Heart right ventricle (tissue), 16 donors: ENCODE measurements around the gene PKIB. TPM values are rescaled to one million over a fixed set of nuclear protein-coding genes. Genes with fewer than 3 reads are reported as not detected.

Experiments used
- ATAC-seq, 8 donors: fragments of 200-7000 bp; cut with Tn5 transposase; one replicate each; pipeline ENCODE4 v1.9.1; 2020; ENCODE audit warnings: mild to moderate bottlenecking in 8 of 8, moderate library complexity in 8 of 8, moderate number of reproducible peaks in 1 of 8
- DNase-seq, 2 donors: peaks; one replicate each; pipeline ENCODE4 v3.0.0-alpha.2; 2020
- H3K27ac ChIP-seq, 10 donors: fragments of 200-600 bp; sonication (generic) in 2 of 10; one replicate each; pipeline versions ENCODE4 v1.5.0 to v1.8.0; 2020 to 2022; ENCODE audit warnings: mild to moderate bottlenecking in 3 of 10
- H3K27me3 ChIP-seq, 7 donors: fragments of 200-600 bp; one replicate each; pipeline ENCODE4 v1.8.0; 2021 to 2022; ENCODE audit warnings: mild to moderate bottlenecking in 2 of 7
- H3K36me3 ChIP-seq, 9 donors: fragments of 200-600 bp; sonication (generic) in 1 of 9; one replicate each; pipeline versions ENCODE4 v1.5.0 to v1.8.0; 2020 to 2022; ENCODE audit warnings: mild to moderate bottlenecking in 2 of 9
- H3K4me1 ChIP-seq, 9 donors: fragments of 200-600 bp; sonication (generic) in 1 of 9; one replicate each; pipeline versions ENCODE4 v1.5.0 to v1.8.0; 2020 to 2022; ENCODE audit warnings: mild to moderate bottlenecking in 4 of 9
- H3K4me3 ChIP-seq, 10 donors: fragments of 200-600 bp; sonication (generic) in 2 of 10; one replicate each; pipeline versions ENCODE4 v1.5.0 to v1.8.0; 2020 to 2022; ENCODE audit warnings: mild to moderate bottlenecking in 7 of 10, moderate library complexity in 2 of 10
- H3K9me3 ChIP-seq, 11 donors: fragments of 200-600 bp in 10 of 11; sonication (generic) in 2 of 11; one replicate each; pipeline versions ENCODE4 v1.5.0 to v1.8.0; 2013 to 2022; ENCODE audit warnings: mild to moderate bottlenecking in 2 of 11, control low read depth in 1 of 11, moderate library complexity in 1 of 11
- WGBS, 2 donors: extraction: QIAGEN DNeasy Blood & Tissue Kit; methylation state at CpG; one replicate each; pipeline ENCODE4 v1.1.7; 2013; ENCODE audit warnings: inconsistent platforms in 1 of 2; 5-methylcytosine and 5-hydroxymethylcytosine counted together
- intact Hi-C, 10 donors: fragments of 100-400 bp; cut with DNase I; formaldehyde crosslinking; loops; one replicate each; pipeline versions ENCODE4 v1.11.1 to v1.14.2; 2022
- polyA plus RNA-seq, 2 donors: library from polyadenylated mRNA; stranded (reverse); fragments of 200-250 nt; gene quantifications; one replicate each; pipeline ENCODE4 v1.2.3, GENCODE V29; 2013
- total RNA-seq, 10 donors: library from RNA; stranded (reverse); fragmentation: NEBNext Ultra II Directional in 3 of 10; extraction: Animal tissue kit (Norgen Biotek cat#: 25700) in 3 of 10; gene quantifications; one replicate each; pipeline versions ENCODE4 v1.2.1 to v1.2.4, GENCODE V29; 2021 to 2023
- TF ChIP-seq, protein P1 (sequence below), 9 donors: fragments of 200-600 bp; sonication (generic) in 2 of 9; IDR thresholded peaks; one replicate each; pipeline versions ENCODE4 v1.5.0 to v1.8.0; 2021 to 2022; ENCODE audit warnings: antibody characterized with exemption in 9 of 9, mild to moderate bottlenecking in 5 of 9, moderate library complexity in 1 of 9
- donor health status: Arrhythmogenic right ventricular cardiomyopathy.
- donor health status: ischemic (EF 13 %, LVEDD 7.1; RV severe dilation, severe dysfunction).
- donor health status: healthy with polysubstance abuse.
- donor health status: DM: no; HTN: yes; CAD: no.
- donor health status: DM: no; HTN: no; CAD: no.
- donor health status: ischemic (EF 25% LVEDD 6.9; RV normal size, moderate dysfunction).
- donor health status: ischemic (EF 25% LVEDD 5.7; RV mildly dilated, moderate dysfunction).
- donor health status: healthy.
- donor health status: DM: yes; HTN: yes; CAD: no.
- donor health status: Ischemic cardiomyopathy.
- donor health status: ischemic (EF 35%, LVEDD 5.7; RV mildly dilated, moderate dysfunction).
- donor health status: nonischemic (EF 11% LVEDD 7.7; RV severe dilation, severe dysfunction).
- donor health status: DM: yes; HTN: yes; CAD: no.
- donor health status: PGD.
- donor health status: ischemic (EF 29% LVEDD 5.4; RV normal size, mild dysfunction).
- donor health status: nonischemic (EF 23%, LVEDD 6.1; RV moderate dilation, normal function).

The PKIB gene
- total and polyA plus RNA-seq, 12 donors: 0.26 to 0.96 (median 0.38) TPM; not detected in 4

DNA sequence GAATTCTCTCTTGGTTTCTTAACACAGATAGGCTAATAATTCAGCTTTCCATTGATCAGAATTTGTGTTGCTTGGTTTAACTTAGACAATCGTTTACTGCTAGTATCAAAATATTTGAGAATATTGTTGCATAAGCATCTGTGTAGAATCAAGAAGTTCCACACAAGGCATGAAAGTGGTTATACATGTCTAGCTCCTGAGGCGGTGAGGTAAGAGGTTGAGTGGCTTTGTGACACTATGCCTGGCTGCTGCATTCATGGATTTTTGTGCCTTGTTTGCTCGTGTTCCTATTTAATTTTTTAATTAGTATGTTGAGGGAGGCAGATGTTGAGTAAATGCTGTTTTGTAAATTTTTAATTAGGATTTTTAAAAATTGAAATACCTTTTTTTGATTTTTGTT is 10.2 kb downstream of the PKIB start:
- peaks cover 0 to 15% (median 0%) of the 10 kb centered on the region in 7 donors for H3K27me3 ChIP-seq
- no peaks in the 10 kb centered on the region for H3K36me3 ChIP-seq
- WGBS, 2 donors: 78 to 90% methylated on average over 3 of the region's 3 CpGs
- ATAC-seq: no peak
- H3K4me1 ChIP-seq: no peaks in the 10 kb centered on the region
- TF ChIP-seq, protein P1, sequence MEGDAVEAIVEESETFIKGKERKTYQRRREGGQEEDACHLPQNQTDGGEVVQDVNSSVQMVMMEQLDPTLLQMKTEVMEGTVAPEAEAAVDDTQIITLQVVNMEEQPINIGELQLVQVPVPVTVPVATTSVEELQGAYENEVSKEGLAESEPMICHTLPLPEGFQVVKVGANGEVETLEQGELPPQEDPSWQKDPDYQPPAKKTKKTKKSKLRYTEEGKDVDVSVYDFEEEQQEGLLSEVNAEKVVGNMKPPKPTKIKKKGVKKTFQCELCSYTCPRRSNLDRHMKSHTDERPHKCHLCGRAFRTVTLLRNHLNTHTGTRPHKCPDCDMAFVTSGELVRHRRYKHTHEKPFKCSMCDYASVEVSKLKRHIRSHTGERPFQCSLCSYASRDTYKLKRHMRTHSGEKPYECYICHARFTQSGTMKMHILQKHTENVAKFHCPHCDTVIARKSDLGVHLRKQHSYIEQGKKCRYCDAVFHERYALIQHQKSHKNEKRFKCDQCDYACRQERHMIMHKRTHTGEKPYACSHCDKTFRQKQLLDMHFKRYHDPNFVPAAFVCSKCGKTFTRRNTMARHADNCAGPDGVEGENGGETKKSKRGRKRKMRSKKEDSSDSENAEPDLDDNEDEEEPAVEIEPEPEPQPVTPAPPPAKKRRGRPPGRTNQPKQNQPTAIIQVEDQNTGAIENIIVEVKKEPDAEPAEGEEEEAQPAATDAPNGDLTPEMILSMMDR (IDR thresholded peaks at IDR 0.05): no peak
- intact Hi-C loops: no loop called here
- no peaks in the 10 kb centered on the region for H3K9me3 ChIP-seq
- H3K4me3 ChIP-seq: no peak overlapping the region
- no peak for DNase-seq
- no peak overlapping the region for H3K27ac ChIP-seq

DNA sequence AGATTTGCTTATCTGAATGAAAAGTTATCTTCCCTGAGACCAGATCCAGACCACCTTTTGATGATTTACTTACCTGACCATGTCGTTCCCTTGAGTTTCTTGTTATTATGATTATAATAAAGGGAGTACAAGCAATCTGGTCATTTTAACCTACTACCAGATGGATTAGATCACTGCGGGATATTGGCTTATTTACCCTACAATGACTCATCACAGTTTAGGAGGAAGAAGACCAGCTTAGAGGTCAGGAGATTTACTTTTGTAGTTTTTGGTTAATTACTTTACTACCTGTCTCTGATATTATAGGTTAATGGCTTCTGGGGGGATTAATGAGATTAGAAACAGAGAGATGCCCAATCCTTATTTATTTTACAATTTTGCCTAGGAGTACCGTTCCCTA is 10.7 kb downstream of the PKIB start:
- Histone ChIP-seq H3K9me3 (no peaks in the 10 kb centered on the region), H3K27me3 (peaks cover 0 to 15% (median 0%) of the 10 kb centered on the region in 7 donors), H3K4me3 (no peak overlapping the region), H3K4me1 (no peaks in the 10 kb centered on the region), H3K36me3 (no peaks in the 10 kb centered on the region), H3K27ac (no peak overlapping the region)
- 76 to 77% methylated on average over 3 of the region's 3 CpGs for WGBS, 2 donors
- ATAC-seq (no peak), DNase-seq (no peak)
- TF ChIP-seq, protein P1 (IDR thresholded peaks at IDR 0.05): no peak
- intact Hi-C loops: no loop called here

DNA sequence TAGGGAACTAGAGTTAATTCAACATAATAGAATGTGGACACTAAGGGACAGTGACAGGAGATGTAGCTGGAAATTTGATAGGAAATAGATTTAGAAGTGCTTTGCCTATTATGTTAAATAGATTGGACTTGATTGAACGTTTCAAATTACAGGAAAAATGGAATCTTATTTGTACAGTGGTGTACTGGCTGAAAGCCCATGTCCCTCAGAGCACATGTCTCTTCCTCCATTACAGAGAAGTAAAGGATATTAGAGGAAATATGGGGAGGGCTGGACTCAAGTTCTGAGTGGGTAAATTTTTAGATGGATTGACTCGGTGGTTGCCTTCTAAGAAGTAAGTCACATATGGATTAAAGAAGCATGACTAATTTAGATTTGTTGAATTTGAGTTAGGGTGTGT is 11.4 kb downstream of the PKIB start:
- WGBS, 2 donors: 52 to 58% methylated on average over 2 of the region's 2 CpGs
- no peak for DNase-seq
- Histone ChIP-seq H3K27ac (no peak overlapping the region), H3K27me3 (peaks cover 0 to 15% (median 0%) of the 10 kb centered on the region in 7 donors), H3K9me3 (no peaks in the 10 kb centered on the region), H3K4me3 (no peak overlapping the region), H3K36me3 (no peaks in the 10 kb centered on the region), H3K4me1 (no peaks in the 10 kb centered on the region)
- intact Hi-C loops: no loop called here
- TF ChIP-seq, protein P1 (IDR thresholded peaks at IDR 0.05): no peak
- no peak for ATAC-seq

DNA sequence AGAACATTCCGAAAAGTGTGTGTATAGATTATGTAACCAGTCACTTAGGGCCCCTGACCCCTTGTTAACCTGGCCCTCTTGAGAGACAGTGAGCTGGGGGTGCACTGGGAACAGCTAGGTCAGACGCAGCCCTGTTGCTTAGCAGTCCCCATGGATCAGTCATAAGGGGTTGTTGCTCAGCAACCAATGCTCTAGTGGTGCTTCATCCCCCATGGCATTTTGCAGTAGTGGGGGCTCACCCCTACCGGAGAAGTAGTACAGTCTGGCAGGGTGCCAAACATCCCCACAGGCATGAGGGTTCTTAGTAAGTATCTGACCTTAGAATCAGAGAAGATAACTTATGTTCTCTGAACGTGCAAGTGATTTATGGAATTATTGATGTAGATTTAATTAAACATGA is 12.3 kb downstream of the PKIB start:
- ATAC-seq (no peak), DNase-seq (no peak)
- Histone ChIP-seq H3K36me3 (no peaks in the 10 kb centered on the region), H3K4me1 (no peaks in the 10 kb centered on the region), H3K27ac (no peak overlapping the region), H3K9me3 (no peaks in the 10 kb centered on the region), H3K27me3 (peaks cover 0 to 11% (median 0%) of the 10 kb centered on the region in 7 donors), H3K4me3 (no peak overlapping the region)
- intact Hi-C loops: no loop called here
- WGBS, 2 donors: 45 to 50% methylated on average over 4 of the region's 4 CpGs
- TF ChIP-seq, protein P1 (IDR thresholded peaks at IDR 0.05): no peak
